HuH-7.5 (cell line): ENCODE data around the gene SGPP2.
"Not testable (repeated sequence)": the region's sequence is repeated elsewhere in the genome, so short reads cannot be mapped to it uniquely, and the experiment has no call there.

Experiments
- DNase-seq: peaks from one replicate; pipeline ENCODE4 v3.0.0; 2011; ENCODE audit warnings: low spot score

The SGPP2 gene, protein sequence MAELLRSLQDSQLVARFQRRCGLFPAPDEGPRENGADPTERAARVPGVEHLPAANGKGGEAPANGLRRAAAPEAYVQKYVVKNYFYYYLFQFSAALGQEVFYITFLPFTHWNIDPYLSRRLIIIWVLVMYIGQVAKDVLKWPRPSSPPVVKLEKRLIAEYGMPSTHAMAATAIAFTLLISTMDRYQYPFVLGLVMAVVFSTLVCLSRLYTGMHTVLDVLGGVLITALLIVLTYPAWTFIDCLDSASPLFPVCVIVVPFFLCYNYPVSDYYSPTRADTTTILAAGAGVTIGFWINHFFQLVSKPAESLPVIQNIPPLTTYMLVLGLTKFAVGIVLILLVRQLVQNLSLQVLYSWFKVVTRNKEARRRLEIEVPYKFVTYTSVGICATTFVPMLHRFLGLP

DNA sequence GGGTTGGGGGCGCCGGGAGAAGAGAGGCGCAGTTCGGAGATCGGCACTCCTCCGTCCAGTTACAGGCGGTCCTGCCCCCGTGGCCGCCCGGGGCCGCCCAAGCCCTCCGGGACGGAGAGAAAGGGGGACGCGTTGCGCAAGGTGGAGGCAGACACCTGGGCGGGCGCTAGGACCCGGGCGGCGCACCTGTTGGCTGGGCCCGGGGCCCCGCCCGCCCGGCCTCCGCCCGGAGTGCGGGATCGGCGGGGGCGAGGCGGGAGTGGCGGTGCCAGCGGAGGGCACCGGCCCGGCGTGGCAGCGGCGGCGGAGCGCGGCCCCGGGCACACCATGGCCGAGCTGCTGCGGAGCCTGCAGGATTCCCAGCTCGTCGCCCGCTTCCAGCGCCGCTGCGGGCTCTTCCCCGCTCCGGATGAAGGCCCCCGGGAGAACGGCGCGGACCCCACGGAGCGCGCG is at the start of gene SGPP2:
Gene SGPP2, plus strand, starts transcription at position 268 of the 453 bp plus-strand sequence. Its CDS starts 60 bp downstream, at position 328.
- no peak for DNase-seq

DNA sequence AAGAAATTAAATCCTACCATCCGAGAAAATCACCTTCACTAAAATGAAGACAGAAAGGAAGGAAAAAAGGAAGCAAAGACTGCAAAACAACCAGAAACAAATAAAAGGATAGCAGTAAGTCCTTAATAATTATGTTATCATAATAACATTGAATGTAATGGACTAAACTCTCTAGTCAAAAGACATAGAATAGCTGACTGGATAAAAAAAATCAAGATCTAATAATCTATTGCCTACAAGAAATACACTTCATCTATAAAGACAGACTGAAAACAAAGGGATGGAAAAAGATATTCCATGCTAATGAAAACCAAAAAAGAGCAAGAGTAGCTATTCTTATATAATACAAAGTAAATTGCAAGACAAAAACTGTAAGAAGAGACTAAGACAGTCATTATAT is 48.5 kb upstream of the SGPP2 start:
- DNase-seq: no peak

DNA sequence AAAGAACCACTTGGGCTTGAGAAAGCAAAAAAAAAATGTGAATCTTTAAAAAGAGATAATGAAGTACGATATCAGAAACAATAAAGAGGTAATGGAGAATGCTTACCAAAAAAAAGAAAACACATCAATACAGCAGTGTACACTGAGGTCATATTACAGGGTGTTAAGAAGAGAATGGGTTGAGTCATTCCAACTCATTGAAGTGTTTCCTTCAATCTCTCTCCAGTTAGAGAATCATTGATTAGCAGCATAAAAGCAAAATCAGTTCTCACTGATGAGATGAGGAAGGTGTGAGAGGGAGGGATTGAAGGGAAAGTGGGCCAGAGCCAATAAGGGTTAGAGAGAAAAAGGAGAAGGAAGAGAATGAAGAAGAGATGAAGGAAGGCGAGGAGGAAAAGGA is 43.9 kb upstream of the SGPP2 start:
- DNase-seq: no peak

DNA sequence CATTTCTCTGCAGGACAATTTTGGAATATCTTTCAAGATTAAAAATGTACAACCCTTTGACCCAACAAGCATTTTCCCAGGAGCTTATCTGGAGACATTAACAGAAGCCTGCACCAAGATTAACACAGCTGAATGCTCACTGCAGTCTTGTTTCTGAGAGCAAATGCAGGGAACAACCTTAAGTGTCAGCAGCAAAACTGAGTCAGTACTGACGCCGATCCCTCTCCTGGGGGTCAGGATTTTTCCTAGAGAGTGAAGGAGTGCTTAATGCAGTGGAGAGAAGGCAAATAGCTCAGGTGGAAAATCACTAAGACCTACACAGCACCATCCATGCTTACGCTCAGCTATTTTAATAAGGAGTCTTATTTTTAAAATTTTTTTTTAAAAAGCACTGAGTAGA is 42.8 kb upstream of the SGPP2 start:
- DNase-seq: no peak

DNA sequence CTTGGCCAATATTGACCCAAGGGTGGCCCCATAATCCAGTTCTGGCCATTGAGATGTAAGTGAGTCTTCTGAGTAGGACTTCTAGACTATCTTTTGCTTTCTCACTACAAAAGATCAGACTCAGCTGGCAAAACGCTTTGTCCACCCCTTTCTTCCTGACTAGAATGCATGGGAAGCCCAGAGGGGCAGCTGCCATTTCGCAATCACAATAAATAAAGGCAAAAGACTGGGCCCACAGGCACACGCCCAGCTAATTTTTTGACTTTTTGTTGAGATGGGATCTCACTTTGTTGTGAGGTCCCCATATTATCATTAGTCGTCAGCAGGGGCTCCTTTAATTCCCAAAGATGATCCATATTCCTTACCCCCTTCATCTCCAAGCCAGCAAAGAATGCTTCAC is 41.1 kb upstream of the SGPP2 start:
- no peak for DNase-seq

DNA sequence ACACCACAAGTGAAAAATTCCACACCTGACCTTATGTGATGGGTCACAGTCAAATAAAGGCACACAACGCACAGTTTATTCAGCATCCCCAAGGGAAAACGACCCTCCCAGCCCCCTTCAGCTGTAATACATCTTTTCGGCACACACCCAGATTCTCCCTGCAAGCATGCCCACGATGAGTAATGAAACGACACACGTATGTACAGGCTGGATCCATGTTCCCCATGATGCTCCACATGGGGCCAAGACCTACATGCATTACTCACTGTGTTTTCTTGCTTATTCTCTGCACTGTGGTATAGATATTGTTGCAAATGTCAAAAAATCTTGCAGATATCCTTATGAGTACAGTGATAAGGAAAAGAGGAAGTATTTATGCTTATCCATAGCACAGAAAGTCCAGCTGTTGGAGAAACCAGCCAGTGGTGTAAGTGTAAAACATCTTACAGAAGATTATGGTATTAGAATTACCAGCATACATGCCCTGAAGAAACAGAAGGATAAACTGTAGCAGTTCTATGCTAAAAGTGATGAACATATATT is 32.5 kb upstream of the SGPP2 start:
- no peak for DNase-seq

DNA sequence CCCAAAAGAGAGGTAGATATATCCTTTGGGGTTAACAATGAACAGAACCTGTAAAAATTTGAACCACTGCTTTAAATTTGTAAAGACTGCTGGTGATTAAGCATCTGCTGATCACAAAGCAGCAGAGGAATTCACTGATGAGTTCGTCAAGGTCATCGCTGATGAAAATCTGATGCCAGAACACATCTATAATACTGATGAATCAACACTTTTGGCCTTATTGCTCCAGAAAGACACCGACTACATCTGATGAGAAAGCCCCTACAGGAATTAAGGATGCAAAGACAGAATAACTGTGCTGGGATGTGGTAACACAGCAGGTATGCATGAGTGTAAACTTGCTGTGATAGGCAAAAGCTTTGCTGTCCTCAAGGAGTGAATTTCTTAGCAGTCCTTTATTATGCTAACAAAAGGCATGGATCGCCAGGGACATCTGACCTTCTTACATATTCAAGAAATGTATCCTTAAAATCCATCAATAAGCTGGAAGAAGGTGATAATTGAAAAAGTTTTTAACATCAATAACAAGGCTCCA is 30.5 kb upstream of the SGPP2 start:
- DNase-seq: no peak

DNA sequence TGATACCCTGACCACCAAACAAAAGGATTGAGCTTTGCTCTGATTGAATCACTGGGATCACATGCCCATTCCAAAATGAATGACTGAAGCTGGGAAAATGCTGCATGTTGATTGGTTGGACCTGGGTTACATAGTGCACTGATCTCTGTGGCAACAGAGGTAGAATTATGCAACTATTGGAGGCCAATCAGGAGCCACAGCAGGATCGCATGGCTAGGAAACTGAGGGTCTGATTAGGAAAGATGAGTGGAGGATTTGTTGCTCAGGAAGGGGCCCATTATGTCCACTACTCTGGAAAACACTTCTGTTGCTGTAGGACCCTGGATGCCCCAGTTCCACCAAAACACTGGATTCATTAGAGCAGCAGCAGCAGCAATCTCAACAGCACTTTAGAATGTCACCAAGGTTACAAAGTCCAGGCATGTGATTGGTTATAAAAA is 25.9 kb upstream of the SGPP2 start:
- no peak for DNase-seq

DNA sequence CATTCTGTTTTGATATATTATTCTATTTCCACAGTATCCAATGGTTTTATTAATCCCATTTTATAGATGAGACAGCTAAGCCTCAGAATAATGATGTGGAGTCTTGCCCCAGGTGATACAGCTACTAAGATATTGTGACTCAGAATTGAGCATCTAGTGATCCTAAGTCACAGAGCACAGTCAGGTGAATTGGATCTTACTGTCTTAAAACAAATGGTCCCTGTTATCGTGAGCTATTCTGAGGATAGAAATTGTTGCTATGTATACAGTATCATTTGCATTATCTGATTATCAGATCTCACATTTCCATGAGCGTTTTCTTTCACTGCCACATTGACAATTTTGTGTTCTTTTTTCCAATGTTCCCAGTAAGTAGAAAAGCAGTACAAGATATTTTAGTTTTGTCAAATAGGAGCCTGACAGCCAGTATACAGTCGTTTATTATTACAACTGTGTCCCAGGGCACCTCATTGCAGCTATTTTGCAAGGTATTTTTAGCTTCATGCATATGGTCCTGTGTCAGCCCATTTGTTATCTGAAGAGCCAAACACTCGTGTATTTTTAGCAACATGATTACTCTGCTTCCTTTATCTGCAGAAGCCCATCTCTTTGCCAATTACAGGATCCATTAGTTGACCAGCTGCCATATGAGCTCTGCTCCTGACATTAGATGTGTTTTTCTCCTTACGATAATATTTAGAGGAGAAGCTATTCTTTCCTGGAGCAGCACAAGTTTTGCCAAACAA is 25.1 kb upstream of the SGPP2 start:
- no peak for DNase-seq

DNA sequence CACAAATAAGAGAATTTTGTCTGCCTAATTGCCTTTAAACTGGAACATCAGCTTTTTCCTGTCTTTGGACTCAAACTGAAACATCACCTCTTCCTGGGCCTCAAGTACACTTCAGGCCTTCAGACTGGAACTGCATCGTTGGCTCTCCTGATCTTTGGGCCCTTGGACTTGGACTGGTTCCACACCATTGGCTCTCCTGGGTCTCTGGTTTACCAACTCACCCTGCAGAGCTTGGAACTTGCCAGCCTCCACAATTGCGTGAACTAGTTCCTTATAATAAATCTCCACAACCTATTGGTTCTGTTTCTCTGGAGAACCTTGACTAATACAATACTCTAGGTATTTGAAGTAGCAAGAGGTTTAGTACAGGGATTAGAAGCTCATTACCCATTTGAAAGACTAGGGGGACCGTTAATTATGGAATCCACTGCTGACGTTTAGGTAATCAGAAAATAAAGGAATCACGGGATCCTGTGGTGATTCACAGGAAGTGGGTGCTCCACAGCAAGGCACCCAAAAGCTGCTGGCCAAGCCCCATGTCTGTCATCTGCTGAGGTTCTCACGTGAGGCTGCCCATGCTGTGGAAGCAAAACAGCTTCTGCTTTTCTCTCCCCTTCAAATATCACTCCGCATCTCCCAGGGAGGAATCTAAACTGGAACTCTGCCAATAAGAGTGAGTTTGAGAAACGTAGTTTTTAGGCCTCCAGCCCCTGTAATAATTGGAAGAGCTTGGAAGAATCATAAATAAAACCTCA is 20.0 kb upstream of the SGPP2 start:
- no peak for DNase-seq

DNA sequence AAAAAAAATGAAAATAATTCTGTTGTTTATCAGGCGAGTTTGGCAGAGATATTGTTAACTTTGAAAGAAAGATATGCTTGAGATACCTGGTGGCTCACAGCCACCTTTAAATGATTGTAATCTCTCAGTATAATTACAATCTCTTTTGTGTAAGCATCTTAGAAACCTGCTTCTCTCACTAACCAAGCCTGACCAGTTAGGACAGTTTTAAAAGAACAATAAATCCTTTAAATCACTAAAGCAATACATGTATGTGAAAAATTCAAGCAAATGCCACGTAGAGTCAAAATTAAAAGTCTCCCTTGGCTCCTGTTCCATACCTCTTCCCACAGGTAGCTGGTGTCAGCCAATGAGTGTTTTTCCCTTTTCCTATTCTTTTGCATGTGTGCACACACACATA is 15.7 kb upstream of the SGPP2 start:
- DNase-seq: no peak

DNA sequence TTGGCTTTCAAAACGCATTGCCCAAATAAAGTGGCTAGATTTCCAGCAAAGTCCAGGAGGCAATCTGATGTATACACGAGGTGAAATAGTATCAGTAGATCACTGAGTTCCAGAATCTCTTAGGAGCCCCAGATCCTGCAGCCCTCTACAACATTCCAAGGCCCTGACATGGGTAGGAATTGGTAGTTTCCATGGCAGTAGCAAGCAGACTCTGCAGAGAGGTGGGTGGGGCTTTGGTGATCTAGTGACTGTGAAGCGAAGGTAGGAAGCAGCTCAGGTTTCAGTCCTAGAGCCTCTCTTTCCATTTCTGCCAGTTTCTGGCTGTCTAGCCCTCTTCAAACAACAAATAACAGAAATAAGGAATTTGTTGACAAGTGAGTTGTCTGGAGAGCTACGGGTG is 13.8 kb upstream of the SGPP2 start:
- DNase-seq: no peak

DNA sequence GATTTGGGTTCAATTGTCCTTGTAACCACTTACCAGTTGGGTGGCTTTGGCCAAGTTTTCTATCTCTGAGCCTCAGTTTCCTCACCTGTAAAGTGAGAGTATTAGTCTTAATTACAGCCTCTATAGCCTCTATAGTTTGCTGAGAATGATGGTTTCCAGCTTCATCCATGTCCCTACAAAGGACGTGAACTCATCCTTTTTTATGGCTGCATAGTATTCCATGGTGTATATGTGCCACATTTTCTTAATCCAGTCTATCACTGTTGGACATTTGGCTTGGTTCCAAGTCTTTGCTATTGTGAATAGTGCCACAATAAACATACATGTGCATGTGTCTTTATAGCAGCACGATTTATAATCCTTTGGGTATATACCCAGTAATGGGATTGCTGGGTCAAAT is 12.0 kb upstream of the SGPP2 start:
- not testable (repeated sequence) for DNase-seq

DNA sequence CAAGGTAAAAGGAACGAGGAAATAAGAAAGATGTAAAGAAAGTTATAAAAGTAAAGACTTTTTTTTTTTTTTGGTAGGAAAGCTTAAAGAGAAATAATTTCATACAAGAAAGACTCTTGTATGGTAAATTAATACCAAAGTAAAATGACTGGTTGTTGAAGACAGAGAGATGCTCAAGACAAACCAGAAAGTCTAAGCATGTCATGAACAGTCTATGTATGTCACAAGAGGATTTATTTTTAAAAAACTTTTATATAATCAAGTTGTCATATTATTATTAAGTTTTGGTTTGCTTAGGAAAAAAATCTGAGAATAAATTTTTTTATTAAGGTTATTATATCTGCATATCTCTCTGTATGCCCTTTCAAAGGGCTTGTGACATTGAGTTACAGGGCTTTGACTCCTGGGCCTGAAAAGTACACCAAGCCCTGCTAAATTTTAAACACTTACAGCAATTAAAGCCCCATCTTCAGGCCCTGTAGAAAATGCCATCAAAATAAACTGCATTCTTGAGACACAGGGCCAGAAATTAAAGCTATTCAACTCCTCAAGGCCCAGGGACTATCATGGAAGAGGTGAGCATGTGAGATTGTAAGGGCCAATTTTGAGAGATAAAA is 10.9 kb upstream of the SGPP2 start:
- no peak for DNase-seq

DNA sequence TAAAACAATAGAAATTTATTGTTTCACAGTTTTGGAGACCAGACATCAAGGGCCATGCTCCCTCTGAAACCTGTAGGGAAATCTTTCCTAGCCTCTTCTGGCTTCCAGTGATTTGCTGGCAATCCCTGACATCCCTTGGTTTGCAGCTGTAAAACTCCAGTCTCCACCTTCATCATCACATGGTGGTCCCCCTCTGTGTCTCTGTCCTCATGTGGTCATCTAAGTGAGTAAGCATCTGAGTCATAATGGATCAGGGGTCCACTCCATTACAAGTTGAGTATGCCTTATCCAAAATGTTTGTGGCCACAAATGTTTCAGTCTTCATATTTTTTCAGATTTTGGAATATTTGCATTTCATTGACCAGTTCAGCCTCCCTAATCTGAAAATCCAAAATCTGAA is 5.6 kb upstream of the SGPP2 start:
- no peak for DNase-seq

DNA sequence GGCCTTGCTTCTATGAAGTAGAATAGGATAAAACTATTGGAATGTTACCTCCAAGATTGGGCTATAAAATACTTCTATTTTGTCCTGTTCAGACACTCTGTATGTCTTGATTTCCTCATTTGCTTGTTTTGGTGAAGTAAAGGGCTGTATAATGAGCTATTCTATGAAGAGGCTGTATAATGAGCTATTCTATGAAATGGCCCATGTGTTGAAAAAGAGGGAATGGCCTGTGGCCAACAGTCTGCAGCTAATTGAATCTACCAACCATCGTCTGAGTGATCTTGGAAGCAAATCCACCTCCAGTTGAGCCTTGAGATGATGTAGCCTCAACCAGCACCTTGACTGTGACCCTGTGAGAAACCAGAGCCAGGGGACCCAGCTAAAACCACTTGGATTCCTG is 3.8 kb upstream of the SGPP2 start:
- DNase-seq: no peak

DNA sequence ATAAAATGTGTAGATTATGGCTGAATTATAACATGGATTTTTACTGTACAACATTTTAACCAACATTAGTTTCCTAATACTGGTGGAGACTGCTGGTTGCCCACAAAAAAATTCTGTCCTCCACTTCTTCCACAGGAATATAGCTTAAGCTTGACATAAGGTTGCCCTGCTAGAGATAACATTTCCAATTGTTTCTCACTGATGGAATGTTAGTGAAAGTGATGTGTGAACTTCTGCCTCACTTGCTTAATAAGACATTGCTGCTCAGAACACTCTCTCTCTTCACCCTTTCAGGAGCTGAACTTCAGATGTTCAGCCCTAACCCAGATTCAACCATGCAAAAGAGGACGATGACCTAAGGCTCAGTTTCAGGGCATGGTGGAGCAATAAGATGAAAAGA is 2.7 kb upstream of the SGPP2 start:
- no peak for DNase-seq

DNA sequence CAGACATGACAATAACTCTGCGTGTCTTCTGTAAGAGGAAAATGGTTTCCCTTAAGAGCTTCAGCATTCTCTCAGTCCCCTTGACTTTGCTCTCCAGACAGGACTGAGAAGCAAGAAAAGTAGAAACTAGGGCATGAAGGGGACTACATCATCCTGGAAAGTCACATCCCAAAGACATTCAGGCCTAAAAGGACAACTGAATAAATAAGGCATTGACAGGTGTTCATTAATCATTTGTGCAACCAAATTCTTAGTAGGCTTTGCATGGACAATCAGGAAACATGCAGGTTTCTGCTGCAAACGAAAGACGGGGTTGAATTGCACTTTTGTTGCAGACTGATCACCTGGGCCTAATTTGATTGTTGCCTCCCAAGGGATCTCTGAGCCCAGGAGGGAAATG is 1.2 kb upstream of the SGPP2 start:
- DNase-seq: no peak

DNA sequence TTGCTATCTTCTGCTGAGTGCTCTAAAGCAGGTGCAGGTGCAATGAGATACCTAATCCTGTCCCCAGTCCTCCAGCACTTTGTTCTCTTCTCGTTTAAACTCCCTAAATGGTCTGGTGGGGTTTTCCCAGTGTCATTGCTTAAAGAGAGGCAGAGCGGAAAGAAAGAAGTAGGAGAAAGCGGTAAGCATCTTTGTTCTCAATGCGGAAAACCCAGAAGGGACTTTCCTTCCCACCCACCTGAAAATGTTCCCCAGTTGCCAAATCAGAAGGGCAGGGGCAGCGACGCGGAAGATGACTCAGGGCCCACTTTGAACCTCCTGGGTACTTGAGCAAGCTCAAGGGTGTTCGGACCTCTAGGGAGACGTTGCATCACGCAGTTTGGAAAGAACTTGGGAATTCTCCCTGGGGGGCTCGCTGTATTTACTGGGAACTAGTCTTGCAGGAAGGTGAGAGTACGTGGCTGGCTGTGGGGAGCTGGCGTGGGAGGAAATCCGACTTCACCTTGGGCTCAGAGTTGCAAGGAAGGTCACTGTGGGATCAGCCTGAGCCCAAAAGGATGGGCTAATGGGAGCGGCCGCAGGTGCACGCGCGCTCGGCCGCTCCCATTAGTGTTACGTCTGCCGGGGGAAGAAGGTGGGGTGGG is 589 bp upstream of the SGPP2 start:
- no peak for DNase-seq

DNA sequence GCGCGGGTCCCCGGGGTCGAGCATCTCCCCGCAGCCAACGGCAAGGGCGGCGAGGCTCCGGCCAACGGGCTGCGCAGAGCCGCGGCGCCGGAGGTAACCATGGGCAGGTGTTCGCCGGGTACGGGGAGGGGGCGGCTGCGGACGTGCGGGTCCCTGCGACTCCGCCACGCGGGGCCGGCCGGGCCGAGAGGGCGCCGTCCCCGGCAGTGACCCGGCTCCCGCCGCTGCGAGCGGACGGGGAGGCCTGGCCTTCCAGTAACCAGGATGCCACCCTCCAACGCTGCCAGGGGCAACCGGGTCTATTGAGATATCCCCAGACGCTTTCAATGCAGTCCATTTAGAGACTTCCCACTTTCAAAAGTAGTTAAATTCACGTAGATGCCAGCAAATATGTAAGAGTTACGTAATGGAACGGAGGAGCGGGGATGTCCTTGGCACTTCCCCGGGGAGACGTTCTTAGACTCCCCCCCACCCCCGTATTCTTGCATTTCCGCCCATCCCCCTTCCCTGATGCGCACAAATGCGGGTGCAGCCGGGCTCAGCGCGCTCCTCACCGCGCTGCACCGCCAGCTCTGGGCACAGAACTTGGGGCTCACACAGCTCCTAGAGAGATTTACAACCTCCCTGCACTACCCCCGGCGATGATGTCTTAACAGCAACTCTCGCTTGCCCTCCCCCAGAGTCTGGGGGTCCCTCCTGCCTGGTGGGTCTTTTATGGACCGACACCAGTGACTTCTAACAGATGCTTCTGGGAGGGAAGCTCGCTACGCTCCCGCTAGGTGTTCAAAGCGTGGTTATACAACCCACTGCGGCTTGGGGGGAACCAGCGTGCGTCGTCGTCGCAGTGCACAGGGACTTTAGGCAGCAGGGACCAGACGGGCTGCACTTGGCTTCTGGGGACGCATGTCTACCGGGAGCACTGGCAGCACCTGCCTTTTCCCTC is 657 bp downstream of the SGPP2 start:
- DNase-seq: no peak
